PFSK-1 (cell line): Measurements from ENCODE around the gene MEGF6.

Experiments
- FOXP2 ChIP-seq: optimal IDR thresholded peaks from 2 replicates; pipeline ENCODE3; 2011; ENCODE audit warnings: borderline replicate concordance, control low read depth, inconsistent platforms; ENCODE audit not compliant: insufficient read depth; ENCODE audit errors: extremely low read length, extremely low read depth
- POLR2AphosphoS5 ChIP-seq: IDR thresholded peaks from 2 replicates; pipeline ENCODE4 v1.6.1; 2012; ENCODE audit warnings: low read depth, mild to moderate bottlenecking, control low read depth, low read length, moderate library complexity
- REST ChIP-seq, 2 experiments: IDR thresholded peaks; 2 replicates each; pipeline versions ENCODE4 v1.6.1 to v1.8.0; 2011 to 2012; ENCODE audit warnings: low read depth in 2 of 2, low read length in 2 of 2, control low read depth in 1 of 2, inconsistent platforms in 1 of 2, mild to moderate bottlenecking in 1 of 2, moderate library complexity in 1 of 2; ENCODE audit not compliant: insufficient read depth in 1 of 2
- SIN3A ChIP-seq: IDR thresholded peaks from 2 replicates; pipeline ENCODE4 v1.6.1; 2012; ENCODE audit warnings: mild to moderate bottlenecking, low read length, moderate library complexity, borderline replicate concordance; ENCODE audit not compliant: insufficient read depth
- TAF1 ChIP-seq: IDR thresholded peaks from 2 replicates; pipeline ENCODE4 v1.6.1; 2012; ENCODE audit warnings: low read length, control low read depth, borderline replicate concordance; ENCODE audit not compliant: insufficient read depth

DNA sequence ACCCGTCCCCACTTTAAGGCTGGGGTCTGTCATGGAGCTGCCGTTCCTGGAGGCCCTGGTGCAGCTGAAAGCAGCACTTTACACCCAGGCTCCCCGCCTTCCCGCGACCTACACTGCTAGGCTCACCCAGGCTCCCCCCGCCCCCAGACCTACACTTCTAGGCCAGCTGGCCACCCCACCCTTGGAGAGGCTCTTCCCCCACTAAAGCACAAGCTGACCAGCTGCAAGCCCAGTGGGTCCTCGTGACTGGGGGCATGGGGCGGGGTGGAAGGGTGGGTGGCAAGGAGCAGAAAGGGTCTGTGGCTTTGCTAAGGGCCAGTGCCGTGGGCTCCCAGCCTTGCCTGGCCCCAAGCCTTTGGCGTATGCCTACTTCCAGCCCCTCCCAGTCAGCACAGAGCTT is 166.6 kb downstream of the MEGF6 start:
- no peak for TF ChIP-seq POLR2AphosphoS5
- TF ChIP-seq TAF1, result no peak
- TF ChIP-seq REST (IDR thresholded peaks at IDR 0.05; ENCODE audit: insufficient read depth in 1 of 2, low read depth in 2 of 2, low read length in 2 of 2), result no peak
- TF ChIP-seq SIN3A, result no peak
- no peak for TF ChIP-seq FOXP2
